ENCODE data around the gene MAP7D2.

GRCh38 chrX:20061855-20062254 is 54.9 kb downstream of the MAP7D2 start:
- TF ChIP-seq, protein P1, sequence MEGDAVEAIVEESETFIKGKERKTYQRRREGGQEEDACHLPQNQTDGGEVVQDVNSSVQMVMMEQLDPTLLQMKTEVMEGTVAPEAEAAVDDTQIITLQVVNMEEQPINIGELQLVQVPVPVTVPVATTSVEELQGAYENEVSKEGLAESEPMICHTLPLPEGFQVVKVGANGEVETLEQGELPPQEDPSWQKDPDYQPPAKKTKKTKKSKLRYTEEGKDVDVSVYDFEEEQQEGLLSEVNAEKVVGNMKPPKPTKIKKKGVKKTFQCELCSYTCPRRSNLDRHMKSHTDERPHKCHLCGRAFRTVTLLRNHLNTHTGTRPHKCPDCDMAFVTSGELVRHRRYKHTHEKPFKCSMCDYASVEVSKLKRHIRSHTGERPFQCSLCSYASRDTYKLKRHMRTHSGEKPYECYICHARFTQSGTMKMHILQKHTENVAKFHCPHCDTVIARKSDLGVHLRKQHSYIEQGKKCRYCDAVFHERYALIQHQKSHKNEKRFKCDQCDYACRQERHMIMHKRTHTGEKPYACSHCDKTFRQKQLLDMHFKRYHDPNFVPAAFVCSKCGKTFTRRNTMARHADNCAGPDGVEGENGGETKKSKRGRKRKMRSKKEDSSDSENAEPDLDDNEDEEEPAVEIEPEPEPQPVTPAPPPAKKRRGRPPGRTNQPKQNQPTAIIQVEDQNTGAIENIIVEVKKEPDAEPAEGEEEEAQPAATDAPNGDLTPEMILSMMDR (IDR thresholded peaks at IDR 0.05) = no peak
- no peak for TF ChIP-seq POLR2A (IDR thresholded peaks at IDR 0.05)
